Neural cell (in vitro differentiated cells): ENCODE data around the gene GDF11. TPM values are rescaled to one million over a fixed set of nuclear protein-coding genes. Genes with fewer than 3 reads are reported as not detected.

Source experiments
- H2AFZ ChIP-seq: fragments of 200-600, 300-800 bp; sonication (generic), shearing (Covaris generic); 2 replicates; pipeline ENCODE4 v1.6.0; 2014; ENCODE audit warnings: low read depth, mild to moderate bottlenecking, antibody characterized with exemption, low read length, moderate library complexity
- H3F3A ChIP-seq: fragments of 200-600 bp; shearing (Covaris generic); 2 replicates; pipeline ENCODE4 v1.6.1; 2016; ENCODE audit warnings: mild to moderate bottlenecking, moderate library complexity, mixed read lengths, antibody characterized with exemption, low read length; ENCODE audit not compliant: insufficient read depth, poor library complexity, severe bottlenecking
- H3K27ac ChIP-seq: fragments of 200-600, 300-800 bp; sonication (generic), shearing (Covaris generic); 2 replicates; pipeline ENCODE4 v1.5.1; 2014; ENCODE audit warnings: mild to moderate bottlenecking, low read length, moderate library complexity
- H3K27me3 ChIP-seq: fragments of 300-800, 200-600 bp; sonication (generic), shearing (Covaris generic); 2 replicates; pipeline ENCODE4 v1.6.0; 2014; ENCODE audit warnings: mild to moderate bottlenecking, low read depth, low read length, moderate library complexity; ENCODE audit not compliant: insufficient read depth
- H3K36me3 ChIP-seq: fragments of 300-800, 200-600 bp; sonication (generic), shearing (Covaris generic); 2 replicates; pipeline ENCODE4 v1.5.1; 2014; ENCODE audit warnings: mild to moderate bottlenecking, antibody characterized with exemption, low read length, moderate library complexity; ENCODE audit not compliant: insufficient read depth
- H3K4me2 ChIP-seq: fragments of 300-800, 200-600 bp; sonication (generic), shearing (Covaris generic); 2 replicates; pipeline ENCODE4 v1.6.0; 2014; ENCODE audit warnings: mild to moderate bottlenecking, low read length
- H3K4me3 ChIP-seq: fragments of 300-800, 200-600 bp; sonication (generic), shearing (Covaris generic); 2 replicates; pipeline ENCODE4 v1.5.1; 2014; ENCODE audit warnings: mild to moderate bottlenecking, low read length, moderate library complexity
- H3K79me2 ChIP-seq: fragments of 200-600 bp; shearing (Covaris generic); replicated peaks from 2 replicates; pipeline ENCODE4 v1.6.0; 2014; ENCODE audit warnings: mild to moderate bottlenecking, low read length, moderate library complexity; ENCODE audit not compliant: insufficient read depth
- H3K9ac ChIP-seq: fragments of 300-800, 200-600 bp; sonication (generic), shearing (Covaris generic); 2 replicates; pipeline ENCODE4 v1.6.1; 2016; ENCODE audit warnings: mild to moderate bottlenecking, low read length, mixed read lengths
- H3K9me2 ChIP-seq: fragments of 200-600 bp; shearing (Covaris generic); 2 replicates; pipeline ENCODE4 v1.6.1; 2016; ENCODE audit warnings: mild to moderate bottlenecking, low read length, mixed read lengths; ENCODE audit not compliant: insufficient read depth
- H3K9me3 ChIP-seq: fragments of 200-600, 300-800 bp; sonication (generic), shearing (Covaris generic); 2 replicates; pipeline ENCODE4 v1.6.1; 2016; ENCODE audit warnings: mild to moderate bottlenecking, mixed run types, low read length, moderate library complexity, mixed read lengths
- H4K20me1 ChIP-seq: fragments of 200-600 bp; shearing (Covaris generic); 2 replicates; pipeline ENCODE4 v1.6.1; 2016; ENCODE audit warnings: mild to moderate bottlenecking, mixed run types; ENCODE audit not compliant: insufficient read depth
- CTCF ChIP-seq: fragments of 450-650 bp; IDR thresholded peaks from 2 replicates; pipeline ENCODE4 v1.5.1; 2014; ENCODE audit warnings: antibody characterized with exemption, mild to moderate bottlenecking, moderate library complexity; ENCODE audit not compliant: poor library complexity, severe bottlenecking
- EP300 ChIP-seq: fragments of 450-650 bp; conservative IDR thresholded peaks from 2 replicates; pipeline ENCODE4 v1.6.1; 2014; ENCODE audit warnings: antibody characterized with exemption, mild to moderate bottlenecking, moderate library complexity; ENCODE audit not compliant: poor library complexity, severe bottlenecking
- EZH2 ChIP-seq: fragments of 200-600, 300-800 bp; shearing (Covaris generic), sonication (generic); IDR thresholded peaks from 2 replicates; pipeline ENCODE4 v1.6.1; 2014; ENCODE audit warnings: antibody characterized with exemption, low read length, borderline replicate concordance, mild to moderate bottlenecking; ENCODE audit not compliant: insufficient read depth, poor library complexity, severe bottlenecking
- MXI1 ChIP-seq: fragments of 450-650 bp; conservative IDR thresholded peaks from 2 replicates; pipeline ENCODE4 v1.6.1; 2014; ENCODE audit warnings: antibody characterized with exemption, mild to moderate bottlenecking; ENCODE audit not compliant: poor library complexity, severe bottlenecking
- POLR2AphosphoS5 ChIP-seq: IDR thresholded peaks from 2 replicates; pipeline ENCODE4 v1.6.1; 2012
- RAD21 ChIP-seq: fragments of 450-650 bp; conservative IDR thresholded peaks from 2 replicates; pipeline ENCODE4 v1.6.1; 2014; ENCODE audit warnings: antibody characterized with exemption, mild to moderate bottlenecking, moderate library complexity
- REST ChIP-seq: IDR thresholded peaks from 2 replicates; pipeline ENCODE4 v1.6.1; 2012; ENCODE audit warnings: borderline replicate concordance
- SMC3 ChIP-seq: fragments of 450-650 bp; conservative IDR thresholded peaks from 2 replicates; pipeline ENCODE4 v1.6.1; 2014; ENCODE audit warnings: antibody characterized with exemption, mild to moderate bottlenecking, moderate library complexity; ENCODE audit not compliant: poor library complexity
- TAF1 ChIP-seq: IDR thresholded peaks from 2 replicates; pipeline ENCODE4 v1.6.1; 2012; ENCODE audit warnings: low read depth
- polyA plus RNA-seq: library from polyadenylated mRNA; depleted of rRNA; stranded (reverse); fragments of >200 nt; gene quantifications from 2 replicates; pipeline ENCODE4 v1.2.3, GENCODE V29; 2014

The GDF11 gene
- polyA plus RNA-seq, 1 donor from 2014 or later: 16.0 TPM

- Histone ChIP-seq H3K9me3 (no peaks in the 10 kb centered on the region), H3K79me2 (peaks cover 13% of the 10 kb centered on the region), H3K36me3 (no peaks in the 10 kb centered on the region), H3K9me2 (no peaks in the 10 kb centered on the region), H3K27me3 (no peaks in the 10 kb centered on the region), H3K27ac (no peak overlapping the region), H2AFZ (no peak overlapping the region), H3F3A (peaks cover 12% of the 10 kb centered on the region), H3K9ac (no peak overlapping the region), H3K4me3 (peak overlapping the region; percentile 69), H3K4me2 (no peak overlapping the region), H4K20me1 (no peaks in the 10 kb centered on the region)
- TF ChIP-seq EP300 (no peak), CTCF (no peak), EZH2 (no peak), TAF1 (no peak), POLR2AphosphoS5 (no peak), RAD21 (no peak), SMC3 (no peak), REST (no peak), MXI1 (no peak)
Measured at GRCh38 chr12:55739025-55739378, 3.9 kb upstream of the GDF11 start.

GRCh38 chr12:55741931-55742680 lies 816 bp upstream of the GDF11 start:
- Histone ChIP-seq H3K27me3 (no peaks in the 10 kb centered on the region), H4K20me1 (peaks cover 2% of the 10 kb centered on the region), H3K79me2 (peaks cover 34% of the 10 kb centered on the region), H3K36me3 (no peaks in the 10 kb centered on the region), H3K4me2 (peak overlapping the region; percentile 99), H3K9me2 (no peaks in the 10 kb centered on the region), H3K9me3 (no peaks in the 10 kb centered on the region), H3K9ac (peak overlapping the region; percentile 97), H3K27ac (peak overlapping the region; percentile 100), H2AFZ (peak overlapping the region; percentile 85), H3K4me3 (peak overlapping the region; percentile 71), H3F3A (peaks cover 20% of the 10 kb centered on the region)
- TF ChIP-seq POLR2AphosphoS5 (no peak), SMC3 (no peak), REST (no peak), EP300 (no peak), MXI1 (no peak), EZH2 (no peak), RAD21 (no peak), CTCF (no peak), TAF1 (no peak)
